GM19463 (cell line): ENCODE measurements around the gene LAMC3.
"Not testable (repeated sequence)": the region's sequence is repeated elsewhere in the genome, so short reads cannot be mapped to it uniquely, and the experiment has no call there.

Source experiments
- ATAC-seq: cut with Tn5 transposase; IDR thresholded peaks from one replicate; pipeline ENCODE4 v1.9.1; 2021; ENCODE audit warnings: mild to moderate bottlenecking, moderate library complexity; ENCODE audit not compliant: unreplicated experiment

LAMC3 gene

GRCh38 chr9:131114084-131114535 is 105.1 kb downstream of the LAMC3 start:
- no peak for ATAC-seq

GRCh38 chr9:131115360-131115742 is 106.4 kb downstream of the LAMC3 start:
- ATAC-seq = not testable (repeated sequence)

DNA sequence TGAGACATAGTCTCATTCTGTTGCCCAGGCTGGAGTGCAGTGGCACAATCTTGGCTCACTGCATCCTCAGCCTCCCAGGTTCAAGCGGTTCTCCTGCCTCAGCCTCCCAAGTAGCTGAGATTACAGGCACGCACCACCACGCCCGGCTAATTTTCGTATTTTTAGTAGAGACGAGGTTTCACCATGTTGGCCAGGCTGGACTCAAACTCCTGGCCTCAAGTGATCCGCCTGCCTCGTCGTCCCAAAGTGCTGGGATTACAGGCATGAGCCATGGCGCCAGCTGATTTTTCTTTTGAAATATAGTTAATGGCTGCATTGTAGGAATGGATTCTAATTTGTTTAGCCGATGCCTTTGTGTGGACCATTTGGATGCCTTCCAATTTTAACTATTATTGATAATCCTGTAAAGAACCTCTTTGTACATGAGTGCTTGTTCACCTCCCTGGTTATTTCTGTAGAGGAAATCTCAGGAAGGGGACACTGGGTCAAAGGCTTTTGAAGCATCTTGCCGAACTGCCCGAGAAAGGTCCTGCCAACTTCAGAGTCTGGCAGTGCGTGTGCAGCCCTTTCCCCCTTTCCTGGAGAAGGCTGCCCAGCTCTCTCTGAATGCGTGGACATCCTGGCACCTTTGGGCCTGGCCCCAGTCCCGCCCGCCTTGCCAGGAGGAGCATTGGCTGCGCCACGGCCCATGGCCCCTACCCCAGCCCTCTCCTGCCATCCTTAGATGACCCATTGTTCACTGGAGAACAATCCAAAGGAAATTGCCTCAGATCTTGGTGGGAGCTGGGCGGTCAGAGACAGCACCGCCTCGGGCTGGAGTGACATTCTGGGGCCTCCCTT is 107.5 kb downstream of the LAMC3 start:
- no peak for ATAC-seq

DNA sequence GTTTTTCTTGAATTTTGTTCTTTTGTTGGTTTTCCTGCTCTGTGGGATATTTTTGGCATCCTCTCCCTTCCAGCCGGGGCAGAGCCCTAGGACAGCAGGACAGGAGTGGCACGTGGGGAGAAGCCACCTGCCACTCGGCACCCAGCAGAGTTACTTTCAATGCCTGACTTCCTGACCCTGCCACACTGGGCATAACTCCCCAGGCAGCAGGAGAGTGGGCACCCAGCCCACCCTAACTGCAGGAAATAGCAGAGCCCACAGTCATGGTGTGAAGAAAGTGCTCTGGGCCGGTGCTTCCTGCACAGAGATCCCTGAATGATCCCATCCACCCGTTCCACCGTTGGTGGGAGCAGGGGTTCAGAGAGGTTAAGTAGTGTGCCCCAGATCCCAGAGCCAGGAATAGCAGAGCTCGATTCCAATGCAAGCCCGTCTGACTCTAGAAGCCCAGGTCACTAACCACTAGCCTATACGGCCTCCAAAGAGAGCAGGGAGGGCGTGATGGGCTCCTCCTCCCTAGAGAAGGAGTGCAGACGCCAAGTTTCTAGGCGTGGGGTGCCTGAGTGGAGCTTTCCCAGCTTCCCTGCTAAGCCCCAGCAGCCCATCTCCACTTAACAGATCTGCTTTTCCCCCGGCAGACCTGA is 108.3 kb downstream of the LAMC3 start:
- no peak for ATAC-seq

DNA sequence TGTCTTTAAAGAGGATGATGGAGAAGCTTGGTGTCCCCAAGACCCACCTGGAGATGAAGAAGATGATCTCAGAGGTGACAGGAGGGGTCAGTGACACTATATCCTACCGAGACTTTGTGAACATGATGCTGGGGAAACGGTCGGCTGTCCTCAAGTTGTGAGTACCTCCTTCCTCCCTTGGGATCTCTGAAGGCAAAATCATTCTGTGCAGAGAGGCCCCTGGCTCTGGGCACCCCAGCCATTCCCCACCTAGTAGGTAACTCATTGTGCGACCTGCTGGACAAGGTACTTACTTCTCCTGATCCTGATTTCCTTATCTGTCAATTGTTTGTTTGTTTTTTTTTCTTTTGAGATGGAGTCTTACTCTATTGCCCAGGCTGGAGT is 108.8 kb downstream of the LAMC3 start:
- ATAC-seq = no peak

DNA sequence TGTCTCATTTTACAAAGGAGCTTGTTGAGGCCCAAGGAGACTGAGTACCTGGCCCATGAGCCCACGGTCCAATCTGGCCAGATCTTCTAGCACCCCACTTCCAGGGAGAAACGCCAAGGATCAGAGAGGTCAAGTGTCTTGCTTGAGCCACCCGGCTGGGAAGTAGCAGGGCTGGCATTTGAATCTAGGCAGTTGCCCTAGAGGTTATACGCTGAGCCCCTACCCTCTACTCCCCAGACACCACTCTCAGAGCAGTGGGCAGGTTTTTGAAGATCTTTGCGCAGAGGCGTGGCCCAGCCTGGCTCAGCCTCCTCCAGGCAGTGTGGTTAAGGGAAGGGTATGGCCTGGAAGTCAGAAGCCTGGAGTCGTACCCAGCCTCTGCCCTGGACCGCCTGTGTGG is 110.6 kb downstream of the LAMC3 start:
- no peak for ATAC-seq

DNA sequence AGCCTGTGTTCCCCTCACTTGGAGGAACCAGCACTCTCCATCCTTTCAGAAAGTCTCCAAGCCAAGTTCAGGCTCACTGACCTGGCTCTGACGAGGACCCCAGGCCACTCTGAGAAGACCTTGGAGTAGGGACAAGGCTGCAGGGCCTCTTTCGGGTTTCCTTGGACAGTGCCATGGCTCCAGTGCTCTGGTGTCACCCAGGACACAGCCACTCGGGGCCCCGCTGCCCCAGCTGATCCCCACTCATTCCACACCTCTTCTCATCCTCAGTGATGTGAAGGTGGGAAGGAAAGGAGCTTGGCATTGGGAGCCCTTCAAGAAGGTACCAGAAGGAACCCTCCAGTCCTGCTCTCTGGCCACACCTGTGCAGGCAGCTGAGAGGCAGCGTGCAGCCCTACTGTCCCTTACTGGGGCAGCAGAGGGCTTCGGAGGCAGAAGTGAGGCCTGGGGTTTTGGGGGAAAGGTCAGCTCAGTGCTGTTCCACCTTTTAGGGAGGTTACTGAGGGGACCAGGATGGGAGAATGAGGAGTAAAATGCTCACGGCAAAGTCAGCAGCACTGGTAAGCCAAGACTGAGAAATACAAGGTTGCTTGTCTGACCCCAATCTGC is 111.8 kb downstream of the LAMC3 start:
- no peak for ATAC-seq

DNA sequence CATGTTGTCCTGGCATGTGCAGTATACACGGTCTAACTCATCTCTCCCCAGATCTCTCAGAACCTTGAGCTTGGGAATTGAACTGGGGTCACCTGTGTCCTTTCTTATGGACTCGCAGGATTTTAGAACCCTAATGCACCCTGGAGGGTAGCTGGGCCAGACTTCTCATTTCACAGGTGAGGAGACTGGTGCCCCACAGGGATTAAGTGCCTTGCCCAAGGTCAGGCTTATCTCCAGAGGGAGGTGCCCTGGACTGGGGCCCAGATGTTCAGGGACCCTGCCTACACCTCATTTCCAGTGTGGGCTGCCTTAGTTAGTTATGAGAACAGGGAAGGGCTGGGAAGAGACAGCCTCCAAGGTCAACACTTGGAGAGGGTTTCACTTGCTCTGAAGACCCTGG is 112.4 kb downstream of the LAMC3 start:
- ATAC-seq = no peak

- no peak for ATAC-seq
Measured at GRCh38 chr9:131122158-131122557, 113.2 kb downstream of the LAMC3 start.

GRCh38 chr9:131125038-131125287 is 116.0 kb downstream of the LAMC3 start:
- no peak for ATAC-seq

- ATAC-seq = peak; percentile 98
Measured at GRCh38 chr9:131125288-131126058, 116.5 kb downstream of the LAMC3 start, which contains the start of gene NUP214. Gene NUP214 (plus strand): TSS chr9:131125586. CDS start chr9:131125705, 119 bp downstream.

DNA sequence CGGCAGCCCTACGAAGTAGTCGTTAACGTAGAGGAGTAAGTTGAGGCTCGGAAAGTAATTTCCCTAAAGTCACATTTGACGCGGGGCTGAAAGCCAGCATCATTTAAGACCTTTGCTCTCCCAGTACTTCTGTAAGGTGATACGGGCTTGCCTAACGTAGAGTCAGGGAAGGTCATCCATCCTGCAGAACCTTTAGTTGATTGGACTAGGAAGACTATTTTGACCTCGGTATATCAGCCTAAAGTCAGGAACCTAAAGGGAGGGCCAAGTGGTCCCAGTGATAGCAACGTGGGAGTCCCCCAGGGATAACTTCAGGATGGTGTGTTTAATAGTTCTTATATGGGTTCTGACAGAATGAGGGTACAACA is 117.1 kb downstream of the LAMC3 start:
- no peak for ATAC-seq

GRCh38 chr9:131129183-131129582 is 120.2 kb downstream of the LAMC3 start:
- ATAC-seq = no peak

- ATAC-seq = no peak
Measured at GRCh38 chr9:131138676-131139075, 129.7 kb downstream of the LAMC3 start.

- ATAC-seq = no peak
Measured at GRCh38 chr9:131140112-131140511, 131.1 kb downstream of the LAMC3 start.

GRCh38 chr9:131140550-131140949 is 131.6 kb downstream of the LAMC3 start:
- ATAC-seq = no peak

GRCh38 chr9:131142160-131142559 is 133.2 kb downstream of the LAMC3 start:
- ATAC-seq = no peak
